Measurements from ENCODE around the gene ARHGAP10.

The ARHGAP10 gene

GRCh38 chr4:148055844-148056243 is 324.0 kb downstream of the ARHGAP10 start:
- DNase-seq: no peak

DNA sequence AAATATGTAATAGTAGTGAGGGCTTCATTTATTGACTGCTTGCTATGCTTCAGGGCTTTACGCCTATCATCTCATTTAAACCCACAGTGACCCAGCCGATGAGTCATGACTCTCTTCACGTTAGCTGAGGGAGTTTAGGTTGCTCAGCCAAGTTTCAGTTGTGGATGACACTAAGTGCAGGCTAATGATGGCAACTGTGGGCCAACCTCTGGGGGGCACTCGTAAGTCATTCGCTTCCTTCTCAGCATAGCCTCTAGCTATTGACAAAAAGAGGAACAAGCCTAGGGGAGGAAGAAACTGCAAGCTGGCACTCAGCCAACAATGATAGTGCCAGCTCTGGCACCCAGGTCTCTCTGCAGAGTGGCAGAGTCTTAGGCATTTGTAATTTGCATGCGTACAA is 325.0 kb downstream of the ARHGAP10 start:
- peak; percentile 27 to 60 for DNase-seq

- DNase-seq: no peak
Observed at GRCh38 chr4:148057516-148057915, 325.6 kb downstream of the ARHGAP10 start.

DNA sequence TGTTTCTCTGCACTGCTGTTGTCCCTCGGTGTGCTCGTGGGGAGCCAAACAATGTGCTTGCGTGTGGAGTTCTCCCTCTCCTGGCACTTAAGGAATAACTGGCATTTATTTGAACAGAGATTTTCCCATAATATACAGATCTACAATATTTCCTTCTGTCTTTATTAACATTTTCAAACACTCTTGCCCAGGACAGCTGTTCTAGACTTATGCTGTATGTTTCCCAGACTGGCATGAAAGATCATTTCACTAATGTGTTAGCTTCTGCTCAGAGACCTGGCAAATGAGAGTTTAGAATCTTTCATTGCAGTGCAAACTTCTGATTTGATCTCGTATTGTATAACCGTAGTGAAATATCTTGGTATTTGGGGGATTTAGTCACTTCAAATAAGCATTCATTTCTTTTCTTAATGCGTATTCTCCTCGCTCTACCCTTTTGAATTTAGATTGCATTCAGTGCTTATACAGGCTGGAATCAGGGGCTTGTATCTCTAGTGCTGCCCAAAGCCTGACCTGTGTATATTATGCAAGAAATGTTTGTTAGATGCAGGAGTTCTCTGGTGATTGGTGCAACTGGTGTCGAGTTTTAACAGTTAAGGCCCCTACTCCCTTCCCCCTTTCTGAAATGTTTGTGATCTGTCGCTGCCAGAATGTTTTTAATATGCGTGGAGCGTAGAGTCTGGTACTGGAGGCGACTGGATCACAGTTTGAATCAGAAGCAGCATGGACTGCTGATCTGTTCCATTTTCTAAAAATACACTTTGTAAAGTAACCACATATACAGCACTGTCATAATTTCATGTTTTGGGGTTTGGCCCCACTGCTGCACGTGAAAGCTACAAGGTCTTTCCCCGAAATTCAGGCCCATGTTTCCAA is 326.3 kb downstream of the ARHGAP10 start:
- DNase-seq: no peak

GRCh38 chr4:148059617-148060180 is 327.8 kb downstream of the ARHGAP10 start:
- DNase-seq: no peak

DNA sequence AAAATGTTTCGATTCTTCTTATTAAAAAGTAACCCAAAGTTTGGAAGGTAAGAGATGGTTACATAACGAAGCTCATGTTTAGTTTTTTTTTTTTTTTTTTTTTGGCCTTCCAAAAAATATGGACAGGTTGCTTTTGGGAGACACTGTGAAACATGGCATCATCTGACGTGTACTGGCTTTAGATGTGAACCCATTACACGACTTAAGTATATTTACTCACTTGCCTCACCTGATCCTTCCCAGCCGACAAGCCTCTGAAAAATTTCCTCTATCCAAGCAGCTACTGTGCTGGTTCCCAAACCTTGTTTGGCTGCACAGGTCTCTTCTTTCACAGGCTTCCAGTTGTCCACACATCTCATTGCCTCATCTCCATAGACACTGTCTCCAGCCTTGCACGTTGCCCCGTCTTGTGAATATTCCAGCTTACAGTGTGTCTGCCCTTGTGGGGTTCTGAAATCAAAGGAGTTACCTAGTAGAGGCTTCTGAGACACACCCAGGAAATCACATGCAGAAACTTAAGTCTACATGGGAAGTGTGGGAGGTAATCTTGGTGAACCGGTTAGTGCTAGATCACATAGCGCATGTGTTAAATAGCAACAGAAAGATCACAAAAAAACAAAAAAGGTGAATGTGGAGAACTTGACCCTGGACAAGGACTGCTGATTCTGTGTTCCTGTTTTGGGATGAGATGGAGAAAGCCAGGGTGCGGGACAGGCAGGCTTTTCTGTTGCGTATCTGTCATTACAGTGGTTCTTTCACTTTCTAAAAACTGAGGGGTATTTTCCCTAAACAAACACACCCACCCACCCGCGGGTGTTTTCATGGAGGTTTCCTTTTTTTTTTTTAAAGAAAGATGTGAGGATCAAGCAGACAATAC is 328.6 kb downstream of the ARHGAP10 start:
- peak in 1 of 2 experiments; percentile 6 for DNase-seq

- DNase-seq: no peak
Observed at GRCh38 chr4:148061141-148061481, 329.2 kb downstream of the ARHGAP10 start.

DNA sequence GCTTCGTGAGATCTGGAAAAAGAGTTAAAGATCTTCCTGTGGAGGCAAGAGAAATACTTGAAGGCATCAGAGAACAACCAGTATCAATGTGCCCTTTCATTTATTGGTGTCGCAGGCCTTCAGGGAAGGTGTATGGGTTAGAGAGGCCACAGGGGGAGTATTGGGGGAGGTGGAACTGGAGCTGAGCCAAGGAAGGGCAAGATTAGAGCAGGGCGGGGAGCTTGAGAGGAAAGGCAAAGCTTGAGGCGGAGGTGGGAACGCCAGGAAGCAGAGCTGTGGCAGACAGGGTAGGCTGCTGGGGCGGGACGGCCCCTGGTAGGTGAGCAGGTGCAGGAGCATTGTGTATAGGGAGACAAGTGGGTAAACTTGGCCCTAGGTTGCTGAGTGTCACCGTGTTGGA is 329.9 kb downstream of the ARHGAP10 start:
- no peak for DNase-seq

GRCh38 chr4:148062301-148062950 is 330.5 kb downstream of the ARHGAP10 start:
- DNase-seq: no peak

DNA sequence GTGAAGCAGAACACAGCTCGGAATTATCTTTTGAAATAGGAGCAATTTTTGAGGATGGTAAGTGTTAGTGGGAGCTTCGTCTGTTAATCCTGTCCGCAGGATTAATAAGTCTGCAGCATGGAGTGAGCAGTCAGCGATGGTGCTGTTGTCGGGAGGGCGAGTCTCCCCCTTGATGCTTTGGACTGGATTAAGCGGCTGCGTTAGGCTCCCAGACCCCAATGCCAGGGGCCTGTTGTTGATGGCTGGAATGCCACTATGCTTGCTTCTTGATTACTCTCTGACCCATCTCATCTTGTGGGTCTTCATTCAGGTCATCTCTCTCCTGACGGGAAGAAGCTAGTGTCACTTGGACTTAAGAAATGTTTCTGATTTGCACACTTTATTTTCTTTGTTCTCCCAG is 332.6 kb downstream of the ARHGAP10 start:
- DNase-seq: no peak

DNA sequence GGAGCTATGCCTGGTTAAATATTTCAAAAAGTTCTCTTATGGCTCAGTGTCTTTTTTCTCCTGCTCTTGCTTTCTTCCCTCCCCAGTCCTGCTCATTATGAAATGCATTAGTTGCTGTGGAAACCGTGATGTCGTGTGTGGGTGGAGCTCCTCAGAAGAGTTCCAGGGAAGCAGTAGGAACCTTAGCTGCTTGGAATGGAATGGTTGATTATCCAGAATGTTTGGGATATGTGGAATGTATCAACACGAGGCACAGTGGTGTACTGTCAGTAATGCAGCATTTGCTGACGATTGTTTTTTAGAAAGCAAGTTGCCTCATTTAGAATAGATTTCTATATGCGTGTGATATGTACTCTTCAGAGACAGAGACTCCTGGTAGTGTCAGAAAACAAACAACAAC is 333.2 kb downstream of the ARHGAP10 start:
- no peak for DNase-seq

DNA sequence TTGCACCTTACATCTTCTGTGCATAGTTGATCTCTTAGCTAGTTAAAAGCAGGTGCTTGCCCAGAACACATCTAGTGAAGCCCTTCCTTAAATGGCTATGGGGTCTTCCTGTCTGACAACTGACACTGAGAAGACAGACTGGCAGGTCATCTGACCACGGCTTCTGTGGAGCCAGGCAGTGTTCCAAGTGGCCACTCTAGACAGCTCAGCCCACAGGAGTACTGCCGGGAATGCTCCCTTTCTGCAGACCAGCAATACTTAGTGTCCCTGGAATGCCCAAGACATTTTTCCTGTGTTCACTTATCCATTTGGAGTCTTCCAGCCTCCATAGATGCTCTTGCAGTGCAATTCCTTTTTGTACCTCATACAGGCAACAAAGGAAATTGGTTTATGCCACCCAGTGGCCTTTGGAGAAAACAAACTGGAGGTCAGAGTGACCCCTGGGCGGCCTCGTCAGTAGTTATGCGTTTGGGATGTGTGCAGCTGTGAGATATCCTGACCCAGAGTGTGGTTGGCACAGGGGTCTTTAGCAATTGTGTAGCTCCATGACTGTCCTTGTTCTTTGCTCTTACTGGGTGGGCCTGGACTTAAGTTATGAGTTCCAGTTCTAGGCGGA is 335.5 kb downstream of the ARHGAP10 start:
- DNase-seq: no peak

DNA sequence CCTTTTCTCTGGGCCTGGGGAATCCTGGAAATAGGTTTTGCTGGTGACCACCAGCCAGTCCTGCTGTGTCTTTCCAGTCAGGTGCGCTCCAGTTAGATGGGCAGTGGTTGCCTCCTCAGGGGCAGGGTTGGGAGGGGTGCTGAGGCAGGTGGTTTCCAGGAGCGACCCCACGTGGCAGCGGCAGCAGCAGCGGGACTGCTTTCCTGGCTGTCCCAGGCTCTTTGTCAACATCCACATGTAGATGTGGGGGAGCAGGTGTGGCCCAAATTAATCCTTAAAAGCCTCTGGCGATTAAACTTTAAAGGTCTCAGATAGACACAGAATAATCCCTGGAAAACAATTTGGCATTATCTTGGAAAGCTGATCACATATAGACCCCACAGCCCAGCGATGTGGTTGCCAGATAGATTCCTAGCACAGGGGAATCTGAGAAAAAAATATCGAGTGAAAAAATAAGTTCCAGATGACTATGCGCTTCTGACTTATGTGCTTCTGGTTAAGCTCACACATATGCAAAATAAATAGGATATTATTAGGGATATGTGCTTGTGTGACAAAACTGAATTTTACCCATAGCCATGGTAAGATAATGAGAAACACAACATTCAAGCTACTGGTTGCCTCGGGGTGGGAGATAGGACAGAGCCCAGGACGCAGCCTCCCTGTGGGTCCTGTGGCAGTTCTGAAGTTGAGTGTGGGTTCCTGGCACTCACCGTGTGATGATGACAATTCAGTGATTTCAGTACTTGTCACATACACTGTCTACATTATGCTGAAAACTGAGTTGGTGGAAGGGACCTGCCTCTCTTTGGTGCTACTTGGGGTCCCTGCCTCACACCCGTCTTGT is 336.4 kb downstream of the ARHGAP10 start:
- no peak for DNase-seq

- no peak for DNase-seq
Observed at GRCh38 chr4:148069086-148069894, 337.4 kb downstream of the ARHGAP10 start.

DNA sequence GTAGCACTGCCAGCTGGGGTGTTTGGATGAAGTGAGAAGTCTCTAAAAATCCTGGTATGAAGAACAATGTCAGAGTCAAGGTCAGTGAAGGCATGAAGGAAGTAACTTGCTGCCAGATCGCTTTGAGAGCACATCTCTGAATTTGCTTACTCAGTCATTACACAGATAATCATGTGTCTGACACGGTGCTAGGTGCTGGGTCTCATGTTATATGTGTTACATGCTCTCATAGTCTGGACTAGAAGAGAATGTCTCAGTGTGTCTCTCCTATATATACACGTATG is 337.9 kb downstream of the ARHGAP10 start:
- DNase-seq: no peak

- no peak for DNase-seq
Observed at GRCh38 chr4:148071009-148071408, 339.1 kb downstream of the ARHGAP10 start.

GRCh38 chr4:148072789-148073188 is 340.9 kb downstream of the ARHGAP10 start:
- no peak for DNase-seq

- DNase-seq: no peak
Observed at GRCh38 chr4:148073349-148073748, 341.5 kb downstream of the ARHGAP10 start.

GRCh38 chr4:148074462-148074861 is 342.6 kb downstream of the ARHGAP10 start:
- DNase-seq: no peak

- DNase-seq: no peak
Observed at GRCh38 chr4:148075438-148075837, 343.6 kb downstream of the ARHGAP10 start.

DNA sequence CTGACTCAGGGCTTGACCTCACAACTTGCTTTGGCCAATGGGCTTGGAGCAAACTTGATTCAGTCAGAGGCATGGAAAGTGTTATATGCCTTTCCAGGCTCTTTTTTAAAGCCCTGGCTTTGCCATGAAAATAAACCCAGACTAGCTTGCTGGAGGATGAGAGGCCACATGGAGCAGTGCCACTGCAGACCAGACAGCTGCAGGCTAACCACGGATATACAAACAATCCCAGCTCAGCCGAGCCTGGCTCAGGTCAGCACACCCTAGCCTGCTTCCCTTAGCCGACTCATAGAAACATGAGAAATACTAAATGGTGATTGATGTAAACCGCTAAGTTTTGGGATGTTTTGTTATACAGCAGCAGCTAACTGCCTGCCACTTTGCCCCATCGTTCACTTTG is 345.1 kb downstream of the ARHGAP10 start:
- no peak for DNase-seq
